ENCODE measurements around the gene MRNIP.
A peak's percentile ranks its signal among the peaks of the same experiment; 100 is the strongest.
"Not testable (repeated sequence)": the region's sequence is repeated elsewhere in the genome, so short reads cannot be mapped to it uniquely, and the experiment has no call there.

Gene MRNIP

DNA sequence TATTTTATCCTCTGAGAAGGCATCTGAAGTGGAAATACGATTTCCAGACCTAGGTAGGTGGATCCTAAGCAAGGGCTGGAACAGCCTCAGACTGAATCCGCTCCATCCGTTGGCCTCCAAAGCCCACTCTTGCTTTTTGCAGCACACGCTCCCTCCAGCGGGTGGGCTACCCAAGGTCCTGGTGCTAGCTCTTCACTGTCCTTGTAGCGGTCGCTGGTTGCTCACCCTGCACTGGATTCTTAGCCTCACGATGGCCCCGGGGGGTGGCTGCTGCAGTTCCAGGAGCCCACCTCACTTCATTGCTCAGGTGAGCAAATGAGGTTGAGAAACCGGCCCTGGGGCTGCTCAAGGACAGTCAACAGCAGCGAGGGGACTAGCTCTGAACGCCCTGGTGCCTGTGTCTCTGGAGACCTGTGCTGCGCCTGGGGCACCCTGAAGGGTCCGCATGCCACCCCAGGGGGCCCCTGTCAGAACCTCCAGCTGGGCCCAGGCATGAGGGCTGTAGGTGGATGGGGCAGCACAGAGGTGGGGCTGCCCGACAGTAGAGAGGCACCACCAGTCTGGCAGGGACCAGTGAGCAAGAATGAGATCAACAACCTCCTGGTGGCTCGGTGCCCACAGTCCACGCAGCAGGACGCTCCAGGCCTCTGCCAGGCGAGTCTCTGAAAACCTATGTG lies 56.3 kb downstream of the MRNIP start:
- no peak for DNase-seq

DNA sequence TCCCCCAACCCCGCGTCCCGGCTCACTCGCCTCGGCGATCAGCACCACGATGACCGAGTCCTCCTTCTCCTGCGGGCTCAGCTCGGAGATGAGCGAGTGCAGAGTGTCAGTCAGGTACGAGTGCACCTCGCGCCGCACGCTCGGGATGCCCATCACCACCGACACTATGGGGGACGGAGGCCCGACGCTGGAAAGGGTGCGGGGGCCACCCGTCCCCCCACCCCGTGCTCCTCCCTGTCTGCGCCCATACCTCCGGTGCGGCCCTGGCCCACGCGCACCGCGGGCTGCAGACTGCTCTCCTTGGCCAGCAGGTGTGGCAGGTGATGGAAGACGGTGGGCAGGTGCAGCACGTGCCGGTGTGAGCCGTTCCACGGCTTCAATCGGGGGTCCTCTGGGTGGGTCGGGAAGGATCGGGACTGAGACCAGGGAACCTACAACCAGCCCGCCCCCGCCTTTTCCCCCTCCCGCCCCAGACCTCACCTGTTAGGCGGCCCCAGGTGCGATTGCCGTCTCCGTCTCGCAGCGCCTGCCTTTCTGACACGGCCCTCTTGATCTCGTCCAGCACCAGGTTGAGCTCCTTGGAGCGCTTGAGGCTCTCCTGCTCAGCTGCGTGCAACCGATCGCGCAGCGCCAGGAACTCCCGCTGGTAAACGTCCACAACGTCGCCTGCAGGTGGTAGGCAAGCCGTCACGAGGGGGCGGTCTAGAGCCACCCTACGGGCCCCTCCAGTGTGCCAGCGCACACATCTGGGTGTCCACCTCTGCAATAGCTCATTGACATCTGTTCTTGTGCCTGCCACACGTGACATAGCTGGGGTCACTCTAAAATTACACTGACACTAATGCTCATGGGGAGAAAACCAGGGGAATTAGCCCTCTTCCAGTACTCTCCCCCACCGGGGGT lies 57.1 kb downstream of the MRNIP start:
- peak; percentile 87 for DNase-seq

DNA sequence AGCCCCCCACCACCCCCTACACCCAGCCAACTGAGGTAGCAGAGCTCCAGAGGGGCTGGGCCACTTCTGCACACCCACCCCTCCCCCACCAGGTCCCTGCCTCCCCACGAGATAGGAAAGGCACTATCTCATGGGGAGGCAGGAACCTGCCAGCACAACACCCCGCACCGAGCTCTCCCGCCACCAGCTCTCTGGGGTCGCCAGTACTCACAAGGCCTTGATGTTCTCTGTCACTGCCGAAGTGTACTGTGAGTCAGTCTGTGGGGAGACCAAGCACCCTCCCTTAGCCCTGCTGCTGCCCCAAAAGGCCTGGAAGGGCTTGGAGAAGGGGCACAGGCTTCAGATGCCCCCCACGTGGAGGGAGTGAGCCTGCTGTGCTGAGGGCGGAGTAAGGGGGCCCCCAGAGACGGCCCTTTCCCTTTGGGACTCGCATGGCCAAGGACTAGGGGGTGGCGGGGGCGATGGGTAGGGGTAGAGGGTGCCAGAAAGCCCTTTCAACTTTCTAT lies 57.9 kb downstream of the MRNIP start:
- DNase-seq = no peak

DNA sequence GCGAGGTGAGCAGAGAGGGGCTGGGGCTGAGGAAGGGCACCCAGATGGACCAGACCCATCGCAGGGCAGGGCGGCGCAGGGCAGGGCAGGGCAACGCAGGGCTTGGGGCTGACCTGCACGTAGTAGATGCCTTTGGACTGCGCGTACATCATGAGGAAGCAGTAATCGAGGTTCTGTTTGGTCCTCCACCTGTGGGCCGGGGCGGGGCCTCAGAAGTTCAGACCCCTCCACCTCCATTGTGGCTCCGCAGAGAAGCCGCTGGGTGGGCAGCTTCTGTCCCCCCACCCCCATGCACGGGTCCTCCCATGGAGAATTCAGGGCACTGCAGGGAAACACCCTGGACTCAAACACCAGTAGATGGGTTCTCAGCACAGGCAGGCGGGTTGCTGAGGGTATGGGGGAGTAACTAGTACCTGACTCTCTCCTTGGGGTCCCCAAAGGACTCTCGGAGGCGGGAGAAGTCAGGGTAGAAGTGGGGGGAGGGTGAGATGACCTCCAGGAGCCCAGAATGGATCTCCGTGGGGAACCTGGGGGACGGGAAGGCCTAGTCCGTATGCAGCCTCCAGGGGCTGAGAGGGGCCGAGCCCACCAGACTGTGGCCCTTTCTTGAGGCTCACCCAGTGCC lies 58.4 kb downstream of the MRNIP start:
- no peak for DNase-seq

DNA sequence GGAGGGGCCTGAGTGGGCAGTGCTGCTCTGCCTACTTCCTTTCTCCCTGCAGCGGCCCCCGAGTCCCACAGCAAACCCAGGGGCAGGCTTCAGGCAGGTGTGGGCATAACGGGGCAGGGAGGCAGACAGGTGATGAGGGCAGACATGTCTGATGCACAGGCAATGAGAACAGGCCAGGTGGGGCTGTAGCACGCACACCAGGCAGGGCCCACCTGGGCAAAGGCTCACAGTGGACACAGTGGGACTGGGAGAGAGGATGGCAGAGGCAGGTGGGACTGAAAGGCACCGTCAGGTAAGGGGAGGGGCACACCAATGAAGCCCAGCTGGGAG lies 59.0 kb downstream of the MRNIP start:
- DNase-seq = no peak

DNA sequence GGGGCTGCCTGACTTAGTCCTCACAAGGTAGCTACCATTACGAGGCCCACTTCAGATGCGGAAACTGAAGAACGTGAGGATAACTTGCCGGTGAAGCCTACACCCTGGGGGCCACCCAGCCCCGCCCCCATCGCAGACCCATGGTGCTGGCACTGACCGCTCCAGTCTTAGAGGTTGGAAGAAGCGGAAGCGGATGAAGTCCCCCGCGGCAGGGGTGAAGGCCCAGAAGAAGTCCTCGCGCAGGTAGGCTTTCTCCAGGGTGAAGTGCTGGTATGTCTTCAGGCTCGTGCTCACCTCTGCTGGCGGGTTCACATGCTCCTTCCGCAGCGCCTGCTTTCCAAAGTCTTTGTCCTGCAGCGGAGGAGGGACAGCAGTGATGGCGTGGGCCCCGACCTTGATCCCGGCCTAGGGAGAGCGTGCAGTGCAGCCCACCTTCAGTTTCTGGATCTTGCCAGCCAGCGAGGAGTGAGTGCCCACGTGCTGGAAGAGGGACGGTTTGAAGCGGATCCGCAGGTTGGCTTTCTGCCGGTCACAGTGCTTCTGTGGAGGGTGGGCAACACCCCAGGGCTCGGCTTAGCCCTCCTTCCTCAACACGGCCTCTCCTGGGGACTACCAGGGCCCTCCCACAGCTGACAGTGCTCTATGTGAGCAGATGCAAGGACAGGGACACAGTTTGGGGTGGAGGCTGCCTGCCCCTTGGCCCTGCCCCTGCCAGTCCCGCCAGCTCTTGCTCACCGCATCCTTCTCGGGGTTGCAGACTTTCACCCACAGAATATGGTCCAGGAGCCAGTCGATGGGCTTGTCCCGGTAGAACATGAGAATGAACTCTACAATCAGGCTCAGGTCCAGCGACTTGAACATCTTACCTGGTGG lies 59.6 kb downstream of the MRNIP start:
- DNase-seq = no peak

DNA sequence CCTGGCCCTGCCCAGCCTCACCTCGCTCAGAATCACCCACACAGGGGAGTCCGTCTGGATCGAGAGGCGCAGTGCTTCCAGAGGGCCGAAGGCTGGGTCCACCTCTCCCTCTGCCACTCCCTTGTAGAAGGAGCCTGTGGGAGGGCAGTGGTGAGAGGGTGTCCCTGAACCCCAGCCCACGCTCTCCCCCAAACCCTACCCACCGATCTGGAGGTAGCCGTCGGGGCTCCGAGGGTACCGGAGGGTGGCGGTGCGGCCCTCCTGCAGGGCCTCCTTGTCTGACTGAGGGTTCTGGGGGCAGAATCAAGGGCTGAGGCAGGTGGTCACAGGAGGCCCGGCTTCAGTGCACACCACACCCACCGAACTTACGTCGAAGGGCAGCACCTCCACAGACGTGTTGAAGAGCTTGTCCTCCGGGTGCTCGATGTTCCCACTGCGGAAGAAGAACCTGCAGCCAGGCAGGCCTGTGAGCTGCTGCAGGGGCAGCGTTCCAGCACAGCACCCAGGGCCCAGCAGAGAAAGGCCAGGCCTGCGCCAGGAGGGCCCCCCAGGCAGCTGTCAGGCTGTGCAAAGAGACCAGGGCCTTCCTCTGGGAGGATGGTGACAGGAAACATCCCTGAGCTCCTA lies 60.4 kb downstream of the MRNIP start:
- no peak for DNase-seq

DNA sequence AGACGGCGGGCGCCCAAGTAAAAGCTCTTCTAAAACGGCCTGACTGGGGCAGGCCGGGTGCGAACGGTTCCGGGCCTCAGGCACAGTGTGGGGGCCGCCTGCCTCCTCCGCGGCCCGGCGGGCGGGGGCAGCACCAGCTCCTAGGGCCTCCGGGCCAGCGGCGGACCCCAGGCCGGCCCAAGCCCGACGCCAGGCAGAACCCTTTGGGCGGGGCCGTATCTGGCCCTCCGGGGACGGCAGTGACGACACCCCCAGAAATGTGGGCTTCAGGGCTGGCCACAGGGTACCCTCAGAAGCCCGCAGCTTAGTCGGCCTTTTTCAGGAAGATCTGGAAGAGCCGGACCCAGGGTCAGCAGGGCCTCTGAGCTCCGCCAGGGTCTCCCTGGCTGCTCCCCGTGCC lies 60.9 kb downstream of the MRNIP start:
- DNase-seq = no peak

DNA sequence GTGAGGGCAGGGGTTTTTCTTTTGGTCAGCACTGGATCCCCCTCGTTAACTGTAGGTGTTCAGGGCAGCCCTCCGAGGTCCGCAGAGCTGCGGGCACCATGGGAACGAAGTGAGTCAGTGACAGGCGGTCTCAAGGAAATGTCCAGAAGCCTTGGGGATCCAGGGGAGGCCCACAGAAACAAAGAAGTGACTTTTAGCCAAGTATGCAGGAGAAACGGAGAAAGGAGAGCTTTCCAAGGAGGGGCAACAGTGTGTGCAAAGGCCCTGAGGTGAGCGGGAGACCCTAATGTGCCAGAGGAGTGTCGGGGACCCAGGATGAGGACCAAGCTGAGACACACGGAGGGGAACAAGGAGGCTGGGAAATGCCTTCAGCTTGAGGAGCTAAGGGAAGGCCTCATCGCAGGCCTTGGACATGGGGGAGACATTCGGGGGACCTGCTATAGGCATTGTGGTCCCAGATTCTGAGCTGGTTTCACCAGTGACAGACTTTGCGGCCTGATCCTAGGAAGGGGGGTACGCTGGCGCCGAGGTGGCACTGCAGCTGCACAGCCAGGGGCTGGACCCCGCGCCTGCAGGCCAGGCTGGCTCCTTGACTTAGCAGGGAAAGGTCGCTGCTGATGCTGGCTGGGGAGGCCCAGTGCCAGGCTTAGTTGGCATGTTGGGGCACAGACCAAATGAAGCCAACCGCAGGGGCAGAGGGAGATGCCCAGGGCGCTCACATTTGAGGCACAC lies 61.6 kb downstream of the MRNIP start:
- DNase-seq = no peak

DNA sequence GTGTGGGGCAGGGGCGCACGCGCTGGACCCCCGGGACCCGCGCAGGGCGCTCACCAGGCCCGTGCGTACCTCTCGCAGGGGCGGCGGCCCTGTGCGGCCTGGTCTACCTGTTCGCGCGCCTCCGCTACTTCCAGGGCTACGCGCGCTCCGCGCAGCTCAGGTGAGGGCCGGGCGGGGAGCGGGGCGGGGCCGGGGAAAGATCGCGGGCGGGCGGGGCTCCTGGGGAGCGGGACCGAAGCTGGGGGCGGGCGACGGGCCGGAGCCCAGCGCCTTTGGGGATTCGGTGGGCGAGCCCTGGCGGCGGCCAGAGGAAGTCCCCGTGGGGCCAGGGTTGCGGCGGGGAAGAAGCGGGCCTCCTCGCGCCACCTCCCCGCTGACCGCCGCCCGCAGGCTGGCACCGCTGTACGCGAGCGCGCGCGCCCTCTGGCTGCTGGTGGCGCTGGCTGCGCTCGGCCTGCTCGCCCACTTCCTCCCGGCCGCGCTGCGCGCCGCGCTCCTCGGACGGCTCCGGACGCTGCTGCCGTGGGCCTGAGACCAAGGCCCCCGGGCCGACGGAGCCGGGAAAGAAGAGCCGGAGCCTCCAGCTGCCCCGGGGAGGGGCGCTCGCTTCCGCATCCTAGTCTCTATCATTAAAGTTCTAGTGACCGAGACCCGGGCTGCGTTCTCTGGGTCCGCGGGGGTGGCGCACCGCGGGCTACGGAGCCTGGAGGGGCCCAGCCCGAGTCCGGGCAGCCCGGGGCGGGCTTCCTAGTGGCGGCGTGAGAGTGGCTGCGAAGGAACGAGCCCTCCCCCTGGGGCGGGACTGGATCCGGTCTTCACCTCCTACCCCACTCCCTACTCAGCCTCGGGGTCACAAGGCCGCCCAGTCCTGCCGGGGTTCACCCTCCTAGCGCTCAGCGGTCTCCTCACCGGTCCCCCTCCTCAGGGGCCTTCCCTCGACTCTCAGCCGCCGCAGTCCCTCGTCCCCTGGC lies 62.5 kb downstream of the MRNIP start:
- peak; percentile 78 for DNase-seq

DNA sequence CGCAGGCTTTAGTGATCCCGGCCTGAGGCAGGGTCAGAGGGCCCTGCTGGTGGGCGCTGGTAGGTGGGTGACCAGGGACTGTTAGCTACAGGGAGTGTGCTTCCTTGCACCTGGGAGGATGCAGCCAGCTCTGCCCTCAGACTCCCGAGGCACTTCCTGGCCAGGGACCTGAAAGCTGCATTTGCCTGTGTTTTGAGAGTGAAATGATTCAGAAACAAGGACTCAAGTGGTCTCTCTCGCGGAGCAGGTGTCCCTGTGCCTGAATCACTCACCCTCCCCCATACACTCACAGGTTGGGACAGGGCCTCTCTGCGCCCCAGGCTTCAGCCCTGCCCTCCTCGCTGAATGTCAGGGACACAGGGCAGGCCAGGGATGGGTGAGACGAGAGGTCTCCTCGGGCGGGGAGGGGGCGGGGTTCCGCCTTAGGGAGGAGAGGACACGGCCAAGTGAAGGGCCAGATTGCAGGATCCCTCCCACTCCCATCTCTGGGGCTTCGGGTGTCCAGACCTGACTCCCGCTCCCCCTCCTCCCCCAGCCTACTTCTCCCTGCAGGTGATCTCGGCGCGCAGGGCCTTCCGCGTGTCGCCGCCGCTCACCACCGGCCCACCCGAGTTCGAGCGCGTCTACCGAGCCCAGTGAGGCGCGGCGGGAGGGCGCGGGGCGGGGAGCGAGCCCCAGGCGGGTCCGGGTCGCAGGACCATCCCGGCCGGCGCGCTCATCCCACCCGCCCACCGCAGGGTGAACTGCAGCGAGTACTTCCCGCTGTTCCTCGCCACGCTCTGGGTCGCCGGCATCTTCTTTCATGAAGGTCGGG lies 63.4 kb downstream of the MRNIP start:
- no peak for DNase-seq

DNA sequence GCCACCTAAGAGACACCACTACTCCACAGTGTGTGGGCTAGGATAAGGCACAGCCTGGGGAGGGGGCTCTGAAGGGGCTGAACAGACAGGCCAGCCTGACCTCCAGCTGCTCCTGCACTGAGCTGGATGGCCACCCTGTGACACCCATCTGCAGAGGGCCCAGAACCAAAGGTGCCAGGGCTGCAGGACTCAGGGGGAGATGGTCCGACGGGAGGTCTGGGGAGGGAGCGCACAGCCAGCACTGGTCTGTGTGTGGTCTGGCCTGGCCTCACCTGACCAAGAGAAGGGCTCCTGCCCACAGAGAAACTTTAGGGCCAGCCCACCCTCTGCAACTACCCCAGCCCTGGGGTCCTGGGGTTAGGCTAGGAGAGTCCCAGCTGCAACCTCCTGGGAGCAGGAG lies 64.0 kb downstream of the MRNIP start:
- no peak for DNase-seq

DNA sequence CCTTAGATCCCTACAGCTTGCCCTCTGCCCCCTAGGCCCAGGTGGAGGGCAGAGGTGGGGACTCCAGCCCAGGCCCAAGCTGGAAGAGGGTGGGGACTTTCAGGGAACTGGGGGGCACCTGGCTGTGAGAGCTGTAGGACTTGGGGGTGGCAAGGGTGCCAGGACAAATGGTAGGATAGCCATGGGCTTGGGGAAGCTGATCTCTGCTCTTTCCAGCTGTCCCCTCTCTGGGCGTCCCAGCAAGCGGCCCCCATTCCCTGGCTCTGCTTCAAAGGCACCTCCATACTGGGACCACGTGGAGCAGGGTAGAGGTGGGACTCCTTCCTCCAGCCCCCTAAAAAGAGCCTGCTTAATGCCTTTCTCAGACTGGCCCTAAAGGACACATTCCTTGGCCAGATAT lies 64.4 kb downstream of the MRNIP start:
- DNase-seq = no peak

DNA sequence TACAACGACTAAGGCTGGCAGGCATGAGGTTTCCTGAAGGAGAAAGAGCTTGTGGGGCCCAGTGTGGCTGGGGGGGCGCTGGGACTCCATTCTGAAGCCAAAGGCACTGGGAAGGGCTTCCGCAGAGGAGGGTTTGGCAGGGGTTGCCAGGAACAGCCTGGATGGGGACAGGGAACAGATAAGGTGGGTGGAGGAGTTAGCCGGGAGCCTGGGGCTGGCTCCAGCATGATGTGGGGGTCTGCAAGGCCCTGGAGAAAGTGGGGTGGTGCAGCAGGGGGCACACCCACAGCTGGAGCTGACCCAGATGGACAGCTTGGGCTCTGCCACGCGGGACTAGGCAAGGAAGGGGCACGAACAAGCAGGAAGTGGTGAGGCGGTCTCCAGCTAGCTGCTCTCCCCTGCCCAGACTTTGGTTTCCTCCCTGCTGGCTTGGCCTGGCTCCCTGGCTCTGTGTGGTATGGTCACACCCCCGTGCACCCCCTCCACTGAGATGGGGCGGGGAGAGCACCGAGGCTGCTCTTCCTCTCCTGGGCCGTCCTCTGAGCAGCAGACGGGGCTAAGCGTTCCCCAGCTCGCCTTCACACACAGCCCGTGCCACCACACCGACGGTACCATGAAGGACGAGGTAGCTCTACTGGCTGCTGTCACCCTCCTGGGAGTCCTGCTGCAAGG lies 65.0 kb downstream of the MRNIP start, which contains the start of gene LTC4S:
LTC4S (plus strand) TSS at position 519 of the 672 bp plus-strand sequence; CDS start at position 614, 95 bp downstream.
- DNase-seq = peak; percentile 72

DNA sequence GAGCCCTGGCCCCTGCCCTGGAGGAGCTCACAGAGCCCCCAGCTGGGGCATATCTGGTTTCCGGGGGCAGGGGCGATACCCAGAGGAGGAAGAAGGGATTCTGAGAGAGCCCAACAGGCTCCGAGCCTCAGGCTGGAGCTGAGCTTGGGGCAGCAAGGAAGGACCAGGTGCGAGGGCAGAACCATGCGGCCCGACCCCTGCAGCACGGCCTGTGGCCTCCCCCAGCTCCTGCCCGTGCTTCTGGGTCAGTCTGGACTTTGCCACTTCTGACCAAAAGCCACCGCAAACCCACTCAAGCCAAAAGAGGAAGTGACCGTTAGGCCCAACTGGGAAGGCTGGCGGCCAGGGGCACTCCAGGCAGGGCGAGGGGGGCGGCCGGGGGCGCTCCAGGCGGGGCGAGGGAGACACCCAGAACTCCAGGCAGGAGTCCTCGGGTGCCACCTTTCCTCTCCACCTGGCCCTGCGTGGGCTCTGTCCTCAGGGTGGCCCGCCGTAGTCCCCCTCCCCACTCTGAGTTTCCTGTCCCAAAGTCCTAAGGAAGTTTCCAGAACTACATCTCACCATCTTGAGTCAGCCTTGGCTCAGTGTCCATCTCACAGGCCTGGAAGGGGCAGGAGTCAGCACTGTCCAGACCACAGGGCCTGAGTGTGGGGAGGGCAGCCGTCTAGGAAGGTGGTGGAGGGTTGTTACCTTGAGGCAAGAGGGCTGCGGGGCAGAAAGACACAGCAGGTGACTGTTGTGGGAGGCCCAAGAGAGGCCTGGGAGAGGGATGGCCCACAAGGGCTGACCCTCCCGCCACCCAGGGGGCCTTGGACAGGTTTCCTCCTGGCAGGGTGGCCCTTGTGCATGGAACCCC lies 65.8 kb downstream of the MRNIP start:
- DNase-seq = no peak

DNA sequence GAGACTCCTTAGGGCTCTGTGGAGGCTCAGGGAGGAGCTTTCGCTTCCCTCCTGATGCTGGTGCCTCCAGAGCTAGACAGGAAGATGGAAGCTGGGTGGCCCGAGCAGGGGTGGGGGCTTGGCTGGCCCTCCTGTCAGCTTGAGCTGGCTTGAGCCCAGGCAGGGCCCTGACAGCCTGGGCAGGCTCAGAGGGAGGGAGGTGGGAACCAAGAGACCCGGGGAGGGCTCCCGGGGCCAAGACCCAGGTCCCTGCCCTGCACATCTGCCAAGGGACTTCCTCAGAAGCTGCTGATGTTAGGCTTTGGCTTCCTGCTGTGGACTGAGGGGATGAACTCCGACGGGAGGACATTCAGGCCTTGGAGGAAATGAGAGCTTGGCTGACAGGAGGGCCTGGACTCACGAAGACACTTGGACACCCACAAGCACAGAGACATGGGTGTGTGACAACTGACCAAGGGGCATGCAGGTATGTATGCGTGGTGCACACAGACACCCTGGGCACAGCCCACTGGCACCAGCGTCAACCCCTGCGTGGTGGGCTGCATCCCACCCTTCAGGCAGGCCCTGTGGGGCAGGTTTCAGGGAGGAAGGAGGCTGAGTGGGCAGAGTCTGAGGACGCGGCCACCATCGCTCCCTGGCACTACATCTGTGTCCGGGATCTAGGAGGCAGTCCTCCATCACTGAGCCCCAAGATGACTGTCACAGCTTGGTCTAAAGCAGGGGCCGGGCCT lies 66.6 kb downstream of the MRNIP start:
- DNase-seq = no peak

DNA sequence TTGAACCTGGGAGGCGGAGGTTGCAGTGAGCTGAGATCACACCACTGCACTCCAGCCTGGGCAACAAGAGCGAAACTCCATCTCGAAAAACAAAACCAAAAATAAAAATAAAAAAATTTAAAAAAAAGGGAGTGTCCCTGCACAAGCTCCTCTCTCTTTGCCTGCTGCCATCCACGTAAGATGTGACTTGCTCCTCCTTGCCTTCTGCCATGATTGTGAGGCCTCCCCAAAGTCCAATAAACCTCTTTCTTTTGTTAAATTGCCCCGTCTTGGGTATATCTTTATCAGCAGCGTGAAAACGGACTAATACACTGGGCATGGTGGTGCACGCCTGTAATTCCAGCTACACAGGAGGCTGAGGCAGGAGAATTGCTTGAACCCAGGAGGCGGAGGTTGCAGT lies 69.3 kb downstream of the MRNIP start:
- not testable (repeated sequence) for DNase-seq
